Naive B cell (primary cell): Measurements from ENCODE around the gene INHBA. TPM values are rescaled to one million over a fixed set of nuclear protein-coding genes. Genes with fewer than 3 reads are reported as not detected.

Source experiments
- ATAC-seq, 2 donors: fragments of 150-1000 bp; cut with Tn5 transposase; 2 replicates each; pipeline ENCODE4 v1.10.0; 2021; ENCODE audit warnings: low read depth in 2 of 2, mild to moderate bottlenecking in 2 of 2, moderate library complexity in 2 of 2
- DNase-seq: peaks from one replicate; pipeline ENCODE4 v3.0.0; 2022
- H3K27ac Mint-ChIP-seq, 6 donors: one replicate each; pipeline ENCODE4 v1.8.0; 2020 to 2022; ENCODE audit warnings: mild to moderate bottlenecking in 6 of 6, mixed read lengths in 6 of 6, moderate library complexity in 5 of 6, inconsistent platforms in 2 of 6
- H3K27me3 Mint-ChIP-seq, 3 donors: one replicate each; pipeline ENCODE4 v1.8.0; 2021 to 2022; ENCODE audit warnings: mixed read lengths in 3 of 3, mild to moderate bottlenecking in 1 of 3
- H3K36me3 Mint-ChIP-seq, 2 donors: one replicate each; pipeline ENCODE4 v1.8.0; 2020 to 2022; ENCODE audit warnings: mixed read lengths in 2 of 2, inconsistent platforms in 1 of 2, mild to moderate bottlenecking in 1 of 2
- H3K4me1 Mint-ChIP-seq, 3 donors: one replicate each; pipeline ENCODE4 v1.8.0; 2020 to 2022; ENCODE audit warnings: mixed read lengths in 3 of 3, inconsistent platforms in 1 of 3, mild to moderate bottlenecking in 1 of 3, moderate library complexity in 1 of 3
- H3K4me3 Mint-ChIP-seq, 8 donors: one replicate each; pipeline ENCODE4 v1.8.0; 2020 to 2022; ENCODE audit warnings: mild to moderate bottlenecking in 8 of 8, mixed read lengths in 8 of 8, moderate library complexity in 8 of 8, inconsistent platforms in 2 of 8
- H3K9me3 Mint-ChIP-seq, 7 donors: one replicate each; pipeline ENCODE4 v1.8.0; 2020 to 2022; ENCODE audit warnings: mixed read lengths in 7 of 7, mild to moderate bottlenecking in 5 of 7, inconsistent platforms in 2 of 7, moderate library complexity in 1 of 7
- polyA plus RNA-seq, 6 donors: library from polyadenylated mRNA; unstranded; fragments of 300-500 nt; fragmentation: Illumina TruSeq; gene quantifications; one replicate each; pipeline ENCODE4 v1.2.3, GENCODE V29; 2021; ENCODE audit warnings: low read depth in 6 of 6

The INHBA gene
- polyA plus RNA-seq, 6 donors from 2014 or later, result not detected

DNA sequence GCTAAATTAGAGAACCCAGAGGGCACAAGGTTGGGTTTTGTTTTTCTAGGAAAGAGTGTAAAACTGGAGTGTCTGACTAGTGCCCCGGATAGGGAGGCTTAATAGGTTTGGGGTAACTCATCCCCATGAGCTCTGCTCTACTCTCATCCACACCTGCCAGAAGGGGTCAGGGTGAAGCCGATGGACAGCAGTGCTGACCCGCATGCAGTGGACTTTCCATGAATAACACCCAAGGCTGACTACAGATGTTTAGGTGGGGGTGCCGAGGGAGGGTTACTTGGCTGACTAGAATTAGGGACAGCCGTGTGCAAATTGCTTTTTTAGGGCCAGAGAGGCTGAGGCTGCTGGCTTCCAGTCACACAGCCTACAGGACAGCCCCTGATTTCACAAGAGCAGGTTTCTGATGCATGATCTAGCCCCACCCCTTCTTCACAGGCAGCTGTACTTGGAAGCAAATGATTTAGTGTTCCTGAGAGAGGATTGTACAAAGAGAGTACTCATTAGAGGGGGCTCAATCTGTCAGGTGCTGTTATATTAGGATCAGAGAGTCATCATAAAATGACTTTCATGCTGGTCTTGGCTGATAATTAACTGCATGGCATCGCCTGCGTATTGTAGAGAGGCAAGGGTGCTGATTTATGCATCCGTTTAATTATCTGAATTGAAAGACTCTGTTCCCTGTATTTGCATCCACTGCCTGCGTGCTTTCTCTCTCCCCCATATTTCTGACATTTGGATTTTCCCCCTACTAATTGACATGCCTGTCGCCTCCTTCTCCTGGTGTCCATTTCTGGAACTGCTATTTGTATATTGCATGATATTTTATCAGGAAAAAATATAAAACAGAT lies 9.5 kb downstream of the INHBA start:
- Mint-ChIP-seq H3K27ac (peak overlapping the region in 1 of 6 donors; percentile 29), H3K4me1 (peaks cover 0 to 7% (median 5%) of the 10 kb centered on the region in 3 donors), H3K27me3 (peaks cover 27 to 44% (median 39%) of the 10 kb centered on the region in 3 donors), H3K36me3 (no peaks in the 10 kb centered on the region), H3K4me3 (no peak overlapping the region), H3K9me3 (no peaks in the 10 kb centered on the region)
- ATAC-seq (no peak), DNase-seq (no peak)

DNA sequence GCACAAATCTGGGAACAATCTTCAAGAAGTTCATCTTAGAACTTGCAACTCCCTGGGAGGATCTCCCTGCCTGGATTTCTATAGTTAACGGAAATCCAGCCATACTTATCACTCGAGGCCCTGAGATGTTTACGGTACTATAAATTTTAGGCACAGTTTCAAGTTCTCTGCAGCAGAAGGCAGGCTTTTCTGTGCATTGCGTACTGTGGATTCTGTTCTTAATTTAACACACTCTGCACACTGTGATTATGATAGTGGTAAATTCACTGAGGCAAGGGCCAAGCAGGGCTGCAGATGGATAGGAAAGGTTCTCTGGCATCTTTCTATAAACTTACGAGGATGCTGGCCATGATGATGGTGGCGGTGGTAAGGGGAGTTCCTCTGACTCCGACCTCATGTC lies 10.6 kb downstream of the INHBA start:
- no peaks in the 10 kb centered on the region for H3K36me3 Mint-ChIP-seq
- no peak for DNase-seq
- peaks cover 0 to 7% (median 5%) of the 10 kb centered on the region in 3 donors for H3K4me1 Mint-ChIP-seq
- no peak overlapping the region for H3K4me3 Mint-ChIP-seq
- H3K9me3 Mint-ChIP-seq, result no peaks in the 10 kb centered on the region
- no peak for ATAC-seq
- no peak overlapping the region for H3K27ac Mint-ChIP-seq
- peaks cover 22 to 37% (median 29%) of the 10 kb centered on the region in 3 donors for H3K27me3 Mint-ChIP-seq

DNA sequence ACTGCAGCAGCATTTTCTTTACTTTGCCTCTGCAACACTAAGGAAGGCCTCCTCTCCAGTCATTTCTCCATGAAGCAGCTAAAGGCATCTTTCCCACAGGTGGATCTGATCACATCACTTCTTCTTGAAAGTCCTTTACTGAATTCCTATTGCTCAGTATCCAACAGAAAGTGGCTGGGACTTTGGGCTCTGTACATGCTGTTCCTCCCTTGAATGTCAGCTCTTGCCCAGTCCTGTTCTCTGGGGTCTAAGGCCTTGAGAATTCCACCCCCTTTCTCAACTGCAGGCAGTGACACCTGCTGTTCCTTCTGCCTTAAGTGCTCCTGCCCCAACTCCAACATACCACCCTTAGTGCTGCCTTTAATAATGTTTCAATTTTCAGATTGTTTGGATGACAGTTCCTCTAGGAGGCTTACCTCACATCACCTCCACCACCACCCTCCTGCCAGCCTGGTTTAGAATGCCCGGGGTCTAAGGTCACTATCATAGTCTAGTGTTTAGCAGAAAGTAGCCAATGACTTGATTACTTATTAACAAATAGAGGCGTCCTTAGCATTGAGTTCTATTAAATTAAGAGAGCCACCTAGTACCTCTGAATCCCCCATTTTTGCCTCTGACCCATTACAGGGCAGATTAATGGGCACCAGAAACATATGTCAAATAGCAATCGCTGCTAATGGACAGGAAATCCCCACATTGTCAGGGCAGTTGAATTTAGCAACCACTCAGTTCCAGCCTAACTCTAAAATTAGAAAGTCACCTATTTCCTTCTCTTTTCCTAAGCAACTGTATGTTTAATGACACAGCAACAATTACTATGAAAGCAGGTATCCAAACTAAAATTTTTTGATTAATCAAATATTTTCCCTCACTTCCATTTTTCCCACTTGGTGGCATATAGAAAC lies 11.4 kb downstream of the INHBA start:
- H3K4me3 Mint-ChIP-seq, result no peak overlapping the region
- H3K9me3 Mint-ChIP-seq, result no peaks in the 10 kb centered on the region
- H3K27ac Mint-ChIP-seq, result no peak overlapping the region
- peaks cover 0 to 4% (median 4%) of the 10 kb centered on the region in 3 donors for H3K4me1 Mint-ChIP-seq
- H3K36me3 Mint-ChIP-seq, result no peaks in the 10 kb centered on the region
- ATAC-seq (no peak), DNase-seq (no peak)
- H3K27me3 Mint-ChIP-seq, result peaks cover 18 to 34% (median 26%) of the 10 kb centered on the region in 3 donors

DNA sequence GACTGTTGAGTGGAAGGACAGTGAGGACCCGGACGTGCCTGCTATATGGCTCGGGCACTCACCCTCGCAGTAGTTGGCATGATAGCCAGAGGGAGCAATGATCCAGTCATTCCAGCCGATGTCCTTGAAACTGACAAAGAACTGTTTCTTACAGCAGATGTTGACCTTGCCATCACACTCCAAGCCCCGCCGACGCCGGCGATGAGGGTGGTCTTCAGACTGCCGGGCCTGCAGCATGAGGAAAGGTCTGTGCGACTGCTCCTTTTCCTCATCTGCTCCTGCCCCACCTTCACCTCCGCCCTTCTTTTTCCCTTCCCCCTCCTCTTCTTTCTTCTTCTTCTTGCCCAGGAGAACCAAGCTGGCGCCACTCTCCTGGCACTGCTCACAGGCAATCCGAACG lies 13.1 kb downstream of the INHBA start:
- Mint-ChIP-seq H3K4me1 (peaks cover 0 to 2% (median 0%) of the 10 kb centered on the region in 3 donors), H3K27ac (peak overlapping the region in 1 of 6 donors; percentile 79)
- no peak for ATAC-seq

DNA sequence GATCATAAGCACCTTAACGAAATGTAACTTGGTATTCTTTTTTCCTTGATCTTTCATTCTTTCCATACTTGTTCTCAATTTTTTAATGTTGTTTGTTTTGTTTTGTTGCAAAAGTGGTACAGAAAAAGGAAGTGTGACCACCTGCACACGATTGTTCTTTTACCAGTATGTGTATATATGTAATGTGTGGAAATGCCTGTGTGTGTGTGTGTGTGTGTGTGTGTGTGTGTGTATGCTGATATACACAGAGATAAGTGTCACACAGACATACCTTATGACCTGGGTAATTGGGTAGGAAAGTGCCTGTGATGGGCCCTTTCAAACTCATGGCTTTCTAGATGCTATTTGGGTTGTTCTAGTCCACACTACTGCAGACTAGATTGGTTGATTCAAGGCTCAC lies 14.0 kb downstream of the INHBA start:
- Mint-ChIP-seq H3K4me3 (no peak overlapping the region), H3K9me3 (no peaks in the 10 kb centered on the region), H3K27me3 (peaks cover 3 to 15% (median 4%) of the 10 kb centered on the region in 3 donors), H3K36me3 (no peaks in the 10 kb centered on the region), H3K27ac (no peak overlapping the region), H3K4me1 (peaks cover 0 to 2% (median 0%) of the 10 kb centered on the region in 3 donors)
- no peak for ATAC-seq
- DNase-seq, result no peak

More for the DNA sequence above, 13.1 kb downstream of the INHBA start:
- H3K36me3 Mint-ChIP-seq, result no peaks in the 10 kb centered on the region
- H3K4me3 Mint-ChIP-seq, result no peak overlapping the region
- no peak for DNase-seq
- H3K9me3 Mint-ChIP-seq, result no peaks in the 10 kb centered on the region
- H3K27me3 Mint-ChIP-seq, result peaks cover 10 to 20% (median 10%) of the 10 kb centered on the region in 3 donors

DNA sequence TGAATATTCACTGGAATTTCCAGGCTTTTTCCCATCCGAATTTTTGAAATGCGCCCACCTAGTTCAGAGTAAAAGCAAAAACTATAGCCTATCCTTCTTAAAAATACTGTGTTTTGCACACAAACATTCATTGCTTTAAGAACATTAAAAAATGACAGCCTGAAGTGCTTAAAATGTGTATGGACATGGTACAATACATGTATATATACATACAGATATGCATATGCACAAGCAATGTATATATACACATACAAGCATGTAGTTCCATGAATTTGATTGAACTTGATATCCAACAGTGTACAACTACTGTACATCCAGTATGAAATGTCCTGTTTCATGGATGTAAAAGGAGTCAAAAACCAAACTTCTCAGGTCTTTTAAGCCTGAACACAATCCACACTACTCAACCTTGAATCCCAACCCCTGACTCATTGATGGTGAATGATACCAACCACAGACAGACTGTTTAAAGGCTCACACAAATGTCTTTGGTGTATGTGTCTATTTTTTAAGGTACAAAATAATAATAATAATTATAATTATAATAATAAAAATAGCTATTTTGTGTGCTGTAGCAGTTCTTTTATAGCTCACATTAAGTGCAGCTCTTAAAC lies 14.8 kb downstream of the INHBA start:
- Mint-ChIP-seq H3K27ac (no peak overlapping the region), H3K4me3 (no peak overlapping the region), H3K27me3 (peaks cover 0 to 15% (median 4%) of the 10 kb centered on the region in 3 donors), H3K36me3 (no peaks in the 10 kb centered on the region), H3K9me3 (no peaks in the 10 kb centered on the region), H3K4me1 (peaks cover 0 to 2% (median 0%) of the 10 kb centered on the region in 3 donors)
- no peak for DNase-seq
- ATAC-seq, result no peak

DNA sequence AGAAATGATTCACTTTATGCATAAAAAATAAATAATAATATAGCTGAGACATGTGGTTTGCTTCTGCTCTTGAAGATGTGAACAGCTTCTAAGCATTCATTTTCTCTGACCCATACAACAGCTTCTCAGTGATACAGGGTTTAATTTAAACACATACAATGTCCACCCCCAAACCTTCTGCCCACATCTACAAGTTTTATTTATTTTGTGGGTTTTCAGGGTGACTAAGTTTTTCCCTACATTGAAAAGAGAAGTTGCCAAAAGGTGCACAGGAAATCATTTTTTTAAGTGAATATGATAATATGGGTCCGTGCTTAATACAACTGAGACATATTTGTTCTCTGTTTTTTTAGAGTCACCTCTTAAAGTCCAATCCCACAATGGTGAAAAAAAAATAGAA lies 17.2 kb downstream of the INHBA start:
- Mint-ChIP-seq H3K27me3 (peaks cover 0 to 8% (median 4%) of the 10 kb centered on the region in 3 donors), H3K27ac (no peak overlapping the region), H3K9me3 (no peaks in the 10 kb centered on the region), H3K4me3 (no peak overlapping the region), H3K36me3 (no peaks in the 10 kb centered on the region), H3K4me1 (peaks cover 0 to 2% (median 0%) of the 10 kb centered on the region in 3 donors)
- ATAC-seq (no peak), DNase-seq (no peak)

DNA sequence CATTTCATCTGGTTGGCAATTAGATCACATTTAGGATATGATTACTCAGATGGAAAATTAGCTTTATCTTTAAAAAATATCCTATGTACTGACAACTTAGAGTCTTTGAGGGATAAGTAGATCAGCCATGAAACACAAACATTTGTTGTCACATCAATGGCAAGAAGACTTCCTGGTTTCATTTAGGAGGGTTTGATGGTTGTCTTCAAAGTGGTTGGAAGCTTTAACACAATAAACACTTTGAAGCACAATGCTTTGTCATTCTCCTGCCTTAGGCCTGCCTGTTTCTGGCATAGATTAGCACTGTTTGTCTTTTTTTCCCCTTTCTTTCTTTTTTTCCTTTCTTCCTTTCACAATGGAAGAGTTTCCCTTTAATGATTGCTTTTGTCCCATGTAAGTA lies 20.5 kb downstream of the INHBA start:
- H3K27ac Mint-ChIP-seq, result no peak overlapping the region
- no peak overlapping the region for H3K4me3 Mint-ChIP-seq
- peaks cover 0 to 7% (median 0%) of the 10 kb centered on the region in 7 donors for H3K9me3 Mint-ChIP-seq
- no peaks in the 10 kb centered on the region for H3K36me3 Mint-ChIP-seq
- H3K4me1 Mint-ChIP-seq, result peaks cover 0 to 2% (median 0%) of the 10 kb centered on the region in 3 donors
- ATAC-seq, result no peak
- no peaks in the 10 kb centered on the region for H3K27me3 Mint-ChIP-seq
- no peak for DNase-seq

DNA sequence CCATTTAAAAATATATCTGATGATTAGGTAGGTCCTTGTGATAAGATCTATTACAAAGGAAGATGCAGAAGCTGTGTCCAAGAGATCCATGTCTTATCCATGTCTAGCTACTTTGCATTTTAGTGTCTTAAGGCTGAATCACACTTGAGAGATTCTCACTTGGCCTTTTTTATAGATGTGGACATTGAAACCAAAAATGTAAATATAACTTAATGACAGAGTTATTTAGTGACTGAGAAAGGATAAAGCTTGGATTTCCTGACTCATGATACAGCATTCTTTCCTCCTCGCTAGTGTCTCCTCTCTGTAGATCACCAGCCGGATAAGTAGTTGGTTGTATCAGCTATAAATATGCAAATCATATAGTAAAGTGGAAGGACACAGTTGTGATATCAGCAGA lies 23.3 kb downstream of the INHBA start:
- DNase-seq, result no peak
- Mint-ChIP-seq H3K27ac (peak overlapping the region in 1 of 6 donors; percentile 17), H3K9me3 (peaks cover 0 to 7% (median 0%) of the 10 kb centered on the region in 7 donors), H3K4me3 (no peak overlapping the region), H3K36me3 (no peaks in the 10 kb centered on the region), H3K4me1 (no peaks in the 10 kb centered on the region), H3K27me3 (no peaks in the 10 kb centered on the region)
- no peak for ATAC-seq

DNA sequence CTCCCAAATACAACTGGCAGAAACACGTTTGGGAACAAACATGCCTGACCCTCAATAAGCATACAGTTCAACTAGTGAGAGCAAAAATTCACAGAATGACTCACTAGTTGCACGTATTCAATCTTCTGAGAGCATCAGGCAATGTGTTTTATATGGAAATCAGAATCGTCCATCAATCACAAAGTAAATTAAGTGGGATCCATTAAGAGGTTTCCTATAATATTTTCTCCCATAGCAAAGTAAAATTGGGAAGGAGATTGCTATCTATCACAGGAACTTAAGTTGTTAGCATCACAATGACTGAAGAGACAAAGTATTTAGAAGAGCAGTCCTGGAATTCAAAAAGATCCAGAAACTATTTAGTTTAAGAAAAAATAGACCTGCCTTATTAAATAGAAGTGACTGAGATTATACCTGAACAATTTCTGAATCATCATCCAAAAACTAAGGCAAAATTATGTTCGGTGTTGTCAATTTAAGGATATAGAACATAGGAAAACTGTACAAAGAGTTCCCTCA lies 28.3 kb downstream of the INHBA start:
- no peak overlapping the region for H3K4me3 Mint-ChIP-seq

DNA sequence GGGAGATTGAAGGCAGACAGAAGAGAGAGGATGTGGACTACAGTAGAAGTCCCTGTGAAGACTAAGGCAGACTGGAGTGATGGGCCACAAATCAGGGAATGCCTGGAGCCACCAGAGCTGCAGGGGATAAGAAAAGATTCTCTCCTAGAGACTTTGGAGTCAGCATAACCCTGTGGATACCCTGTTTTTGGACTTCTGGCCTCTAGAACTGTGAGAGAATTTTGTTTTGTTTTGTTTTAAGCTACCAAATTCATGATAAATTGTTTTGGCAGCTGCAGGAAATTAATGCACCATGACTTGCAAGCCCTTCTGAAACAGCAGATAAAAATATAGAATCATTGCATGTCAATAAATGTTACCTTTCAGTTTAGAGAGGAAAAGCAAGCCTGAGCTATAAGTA lies 41.3 kb downstream of the INHBA start:
- Mint-ChIP-seq H3K27me3 (peaks cover 6 to 26% (median 16%) of the 10 kb centered on the region in 3 donors), H3K4me3 (no peak overlapping the region), H3K9me3 (peaks cover 0 to 6% (median 0%) of the 10 kb centered on the region in 7 donors), H3K36me3 (no peaks in the 10 kb centered on the region), H3K27ac (no peak overlapping the region), H3K4me1 (no peaks in the 10 kb centered on the region)
- no peak for DNase-seq
- ATAC-seq, result no peak

More for the DNA sequence above, 28.3 kb downstream of the INHBA start:
- Mint-ChIP-seq H3K27ac (peak overlapping the region in 2 of 6 donors; percentile 16 to 47), H3K9me3 (peaks cover 0 to 7% (median 0%) of the 10 kb centered on the region in 7 donors), H3K27me3 (peaks cover 12 to 15% (median 14%) of the 10 kb centered on the region in 3 donors), H3K4me1 (no peaks in the 10 kb centered on the region), H3K36me3 (no peaks in the 10 kb centered on the region)
- DNase-seq (no peak), ATAC-seq (no peak)

DNA sequence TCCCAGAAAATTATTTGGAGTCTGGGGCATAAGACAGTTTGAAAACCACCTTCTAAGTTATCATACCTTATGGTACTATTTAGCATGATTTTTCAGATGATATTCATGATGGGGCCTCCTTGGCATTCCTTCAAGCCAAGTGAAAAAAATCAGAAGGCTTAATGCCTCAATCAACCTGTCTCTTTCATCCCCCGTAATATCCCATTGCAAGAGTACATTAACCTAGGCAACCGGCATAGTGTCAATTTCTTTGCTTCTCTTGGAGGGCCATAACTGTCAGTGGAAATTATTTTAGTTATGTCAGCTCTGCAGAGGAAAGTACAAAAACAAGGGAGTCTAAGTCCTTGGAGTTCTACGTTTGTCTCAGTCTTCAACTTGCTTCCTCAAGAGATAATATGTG lies 43.4 kb downstream of the INHBA start:
- no peaks in the 10 kb centered on the region for H3K4me1 Mint-ChIP-seq
- no peak for DNase-seq
- H3K4me3 Mint-ChIP-seq, result no peak overlapping the region
- H3K27ac Mint-ChIP-seq, result no peak overlapping the region
- H3K9me3 Mint-ChIP-seq, result no peaks in the 10 kb centered on the region
- no peak for ATAC-seq
- no peaks in the 10 kb centered on the region for H3K36me3 Mint-ChIP-seq
- H3K27me3 Mint-ChIP-seq, result peaks cover 6 to 18% (median 13%) of the 10 kb centered on the region in 3 donors

DNA sequence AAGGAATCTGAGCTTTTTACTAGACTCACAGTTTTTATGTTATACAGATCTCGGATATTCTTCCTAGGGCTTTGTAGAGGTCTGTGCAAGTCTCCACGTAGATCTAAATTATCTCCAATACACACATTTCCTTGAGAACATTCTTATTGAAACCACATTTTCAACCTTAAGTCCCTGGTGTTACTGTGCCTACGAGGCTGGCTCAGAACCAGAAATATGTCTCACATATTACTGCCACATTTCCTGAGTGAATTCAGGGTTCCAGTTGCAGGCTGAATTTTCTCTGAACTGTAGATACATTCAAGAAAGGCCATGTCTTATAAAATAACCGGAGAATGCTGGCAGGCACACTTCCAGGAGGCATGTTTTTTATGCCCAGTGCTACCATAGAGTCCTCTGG lies 46.5 kb downstream of the INHBA start:
- ATAC-seq (no peak), DNase-seq (no peak)
- H3K27me3 Mint-ChIP-seq, result peaks cover 5 to 24% (median 18%) of the 10 kb centered on the region in 3 donors
- H3K4me3 Mint-ChIP-seq, result no peak overlapping the region
- H3K4me1 Mint-ChIP-seq, result no peaks in the 10 kb centered on the region
- H3K27ac Mint-ChIP-seq, result no peak overlapping the region
- no peaks in the 10 kb centered on the region for H3K9me3 Mint-ChIP-seq
- H3K36me3 Mint-ChIP-seq, result no peaks in the 10 kb centered on the region
